OCI-LY7 (cell line): ENCODE results near the gene SLC25A39. TPM values are rescaled to one million over a fixed set of nuclear protein-coding genes. Genes with fewer than 3 reads are reported as not detected.

ENCODE experiments used
- BruUV-seq: library from RNA; stranded (reverse); fragments of 400-500 nt; replicated peaks from 2 replicates; lab custom pipeline; 2021; lab: Mats Ljungman, UMichigan
- CTCF ChIA-PET: fragments of 300-600 bp; sonication (Branson Sonifier 250); formaldehyde crosslinking; loops from one replicate; lab custom pipeline; 2022; ENCODE audit warnings: antibody characterized with exemption; ENCODE audit not compliant: unreplicated experiment; lab: Charles Lee
- POLR2A ChIA-PET: fragments of 300-600 bp; sonication (Branson Sonifier 250); formaldehyde crosslinking; loops from one replicate; lab custom pipeline; 2022; ENCODE audit warnings: antibody characterized with exemption; lab: Charles Lee
- DNase-seq: peaks from one replicate; pipeline ENCODE4 v3.0.0-alpha.2; 2015; ENCODE audit warnings: low spot score
- H2AFZ ChIP-seq: fragments of 200-600 bp; sonication (generic), shearing (Covaris generic); 2 replicates; pipeline ENCODE4 v1.6.1; 2014; ENCODE audit warnings: mild to moderate bottlenecking, antibody characterized with exemption, low read length, moderate library complexity
- H3K27ac ChIP-seq: fragments of 200-600 bp; sonication (generic); 2 replicates; pipeline ENCODE4 v1.5.1; 2014; ENCODE audit warnings: mixed run types, low read depth, mild to moderate bottlenecking, moderate library complexity, low read length, inconsistent platforms; ENCODE audit not compliant: poor library complexity, severe bottlenecking
- H3K36me3 ChIP-seq: fragments of 200-600 bp; sonication (generic); 2 replicates; pipeline ENCODE4 v1.6.1; 2014; ENCODE audit warnings: mild to moderate bottlenecking, antibody characterized with exemption, low read length, moderate library complexity, mixed read lengths; ENCODE audit not compliant: insufficient read depth
- H3K4me1 ChIP-seq: fragments of 200-600 bp; sonication (generic); 2 replicates; pipeline ENCODE4 v1.5.1; 2014; ENCODE audit warnings: mild to moderate bottlenecking, low read length; ENCODE audit not compliant: insufficient read depth, poor library complexity, severe bottlenecking
- H3K4me2 ChIP-seq: fragments of 200-600 bp; sonication (generic); 2 replicates; pipeline ENCODE4 v1.6.1; 2014; ENCODE audit warnings: mild to moderate bottlenecking, low read length
- H3K4me3 ChIP-seq: fragments of 200-600 bp; sonication (generic); 2 replicates; pipeline ENCODE4 v1.5.1; 2014; ENCODE audit warnings: mild to moderate bottlenecking, low read depth, low read length; ENCODE audit not compliant: poor library complexity, severe bottlenecking
- H3K79me2 ChIP-seq: fragments of 200-600 bp; sonication (generic); 2 replicates; pipeline ENCODE4 v1.6.1; 2016; ENCODE audit warnings: low read depth, mild to moderate bottlenecking, low read length, moderate library complexity, mixed read lengths; ENCODE audit not compliant: insufficient read depth
- H3K9me2 ChIP-seq: fragments of 200-600 bp; sonication (generic); 2 replicates; pipeline ENCODE4 v1.6.1; 2016; ENCODE audit warnings: mild to moderate bottlenecking, low read length, mixed read lengths; ENCODE audit not compliant: insufficient read depth
- H3K9me3 ChIP-seq: fragments of 200-600 bp; sonication (generic); 2 replicates; pipeline ENCODE4 v1.6.1; 2014; ENCODE audit warnings: mild to moderate bottlenecking, mixed run types, low read length, mixed read lengths
- H4K20me1 ChIP-seq: fragments of 200-600 bp; sonication (generic); 2 replicates; pipeline ENCODE4 v1.6.1; 2014; ENCODE audit warnings: mild to moderate bottlenecking, antibody characterized with exemption, low read length, moderate library complexity, mixed read lengths; ENCODE audit not compliant: insufficient read depth
- CTCF ChIP-seq: fragments of 200-600 bp; sonication (generic); conservative IDR thresholded peaks from 2 replicates; pipeline ENCODE4 v1.5.1; 2014; ENCODE audit warnings: mild to moderate bottlenecking, antibody characterized with exemption, low read length, moderate library complexity, mixed read lengths
- EZH2phosphoT487 ChIP-seq: fragments of 200-600 bp; sonication (generic); IDR thresholded peaks from 2 replicates; pipeline ENCODE4 v1.6.1; 2018; ENCODE audit warnings: low read depth, borderline replicate concordance, mild to moderate bottlenecking, mixed run types, antibody characterized with exemption, low read length, moderate library complexity, mixed read lengths
- intact Hi-C: fragments of 100-400 bp; cut with micrococcal nuclease; formaldehyde crosslinking; loops from one replicate; pipeline ENCODE4 v1.10.0; 2022; ENCODE audit not compliant: unreplicated experiment
- total RNA-seq, 2 experiments: library from RNA; depleted of rRNA in 1 of 2; stranded (reverse); fragments of >200 nt in 1 of 2; shearing (Covaris generic) in 1 of 2; gene quantifications; 2 replicates each; pipeline ENCODE4 v1.2.3, GENCODE V29; 2014 to 2022

Gene SLC25A39
- total RNA-seq, 2 experiments from 2014 or later = 156 to 159 TPM

GRCh38 chr17:44309472-44309871 lies 15.2 kb downstream of the SLC25A39 start:
- Histone ChIP-seq H3K4me1 (peaks cover 19% of the 10 kb centered on the region), H3K9me2 (no peaks in the 10 kb centered on the region), H2AFZ (no peak overlapping the region), H4K20me1 (no peaks in the 10 kb centered on the region), H3K4me3 (no peak overlapping the region), H3K36me3 (no peaks in the 10 kb centered on the region), H3K27ac (no peak overlapping the region), H3K4me2 (peak overlapping the region; percentile 72; the same call in 1 of the 2 replicates), H3K79me2 (no peaks in the 10 kb centered on the region), H3K9me3 (no peaks in the 10 kb centered on the region)
- ChIA-PET POLR2A (no interaction called here), CTCF (no interaction called here)
- DNase-seq = no peak
- intact Hi-C loops = no loop called here
- TF ChIP-seq CTCF (no peak), EZH2phosphoT487 (no peak)
- no TSS peak for BruUV-seq

- Histone ChIP-seq H3K4me3 (peak overlapping the region; percentile 58), H3K4me1 (peaks cover 19% of the 10 kb centered on the region), H3K27ac (no peak overlapping the region), H3K4me2 (peak overlapping the region; percentile 72), H3K9me3 (no peaks in the 10 kb centered on the region), H3K9me2 (no peaks in the 10 kb centered on the region), H4K20me1 (no peaks in the 10 kb centered on the region), H3K79me2 (no peaks in the 10 kb centered on the region), H2AFZ (no peak overlapping the region), H3K36me3 (no peaks in the 10 kb centered on the region)
- no peak for TF ChIP-seq EZH2phosphoT487
- no peak for TF ChIP-seq CTCF
- BruUV-seq = no TSS peak
- CTCF ChIA-PET = no interaction called here
- intact Hi-C loops = no loop called here
- no peak for DNase-seq
- POLR2A ChIA-PET = no interaction called here
Observed at GRCh38 chr17:44308865-44309264, 15.8 kb downstream of the SLC25A39 start.

GRCh38 chr17:44308320-44308818 lies 16.3 kb downstream of the SLC25A39 start, which contains the start of gene RUNDC3A:
Gene RUNDC3A (plus strand): TSS chr17:44308601. CDS start chr17:44308833, 232 bp downstream.
- TF ChIP-seq CTCF = no peak
- TF ChIP-seq EZH2phosphoT487 = no peak
- intact Hi-C loops = no loop called here
- no peaks in the 10 kb centered on the region for H3K9me3 ChIP-seq
- BruUV-seq = no TSS peak
- H3K4me2 ChIP-seq = peak within 1 kb of the TSS; percentile 72
- no peaks in the 10 kb centered on the region for H3K36me3 ChIP-seq
- POLR2A ChIA-PET = interaction anchor here (0.6 kb wide), 1 partner anchor 63 kb away, joined by 3 read pairs; no protein-coding TSS in a partner anchor
- no peak within 1 kb of the TSS for H2AFZ ChIP-seq
- H4K20me1 ChIP-seq = no peaks in the 10 kb centered on the region
- H3K4me3 ChIP-seq = peak within 1 kb of the TSS; percentile 58
- peak; percentile 81 for DNase-seq
- no peaks in the 10 kb centered on the region for H3K9me2 ChIP-seq
- no peaks in the 10 kb centered on the region for H3K79me2 ChIP-seq
- no peak within 1 kb of the TSS for H3K27ac ChIP-seq
- peaks cover 19% of the 10 kb centered on the region for H3K4me1 ChIP-seq
- CTCF ChIA-PET = no interaction called here
